PC-9 (cell line): ENCODE results near the gene RUNX1.

Source experiments
- EZH2 ChIP-seq: fragments of 200-600 bp; sonication (generic); IDR thresholded peaks from 2 replicates; pipeline ENCODE4 v1.8.0; 2017; ENCODE audit warnings: antibody characterized with exemption, low read depth
- TF ChIP-seq, protein P1 (sequence below): fragments of 200-600 bp; sonication (generic); conservative IDR thresholded peaks from 2 replicates; pipeline ENCODE4 v1.6.1; 2017; ENCODE audit warnings: mixed run types, antibody characterized with exemption, mild to moderate bottlenecking, moderate library complexity

DNA sequence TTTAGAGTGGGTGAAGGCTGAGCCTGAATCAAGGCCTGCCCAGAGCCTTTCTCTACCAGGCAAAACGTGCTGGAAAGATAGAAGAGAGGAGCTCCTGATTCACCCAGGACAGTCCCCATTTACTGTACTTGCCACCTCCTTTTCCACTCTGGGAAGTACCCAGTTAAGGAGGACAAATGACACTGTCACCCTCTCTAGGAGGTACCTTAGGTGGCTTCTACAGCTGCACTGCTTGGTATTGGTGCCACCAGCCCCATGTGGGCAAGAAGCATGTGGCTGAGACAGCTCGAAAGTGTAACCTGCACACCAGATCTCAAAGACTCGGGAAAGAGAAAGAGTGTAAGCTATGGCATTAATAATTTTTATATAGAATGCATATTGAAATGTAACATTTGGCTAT, 42.3 kb downstream of the RUNX1 start:
- TF ChIP-seq, protein P1, sequence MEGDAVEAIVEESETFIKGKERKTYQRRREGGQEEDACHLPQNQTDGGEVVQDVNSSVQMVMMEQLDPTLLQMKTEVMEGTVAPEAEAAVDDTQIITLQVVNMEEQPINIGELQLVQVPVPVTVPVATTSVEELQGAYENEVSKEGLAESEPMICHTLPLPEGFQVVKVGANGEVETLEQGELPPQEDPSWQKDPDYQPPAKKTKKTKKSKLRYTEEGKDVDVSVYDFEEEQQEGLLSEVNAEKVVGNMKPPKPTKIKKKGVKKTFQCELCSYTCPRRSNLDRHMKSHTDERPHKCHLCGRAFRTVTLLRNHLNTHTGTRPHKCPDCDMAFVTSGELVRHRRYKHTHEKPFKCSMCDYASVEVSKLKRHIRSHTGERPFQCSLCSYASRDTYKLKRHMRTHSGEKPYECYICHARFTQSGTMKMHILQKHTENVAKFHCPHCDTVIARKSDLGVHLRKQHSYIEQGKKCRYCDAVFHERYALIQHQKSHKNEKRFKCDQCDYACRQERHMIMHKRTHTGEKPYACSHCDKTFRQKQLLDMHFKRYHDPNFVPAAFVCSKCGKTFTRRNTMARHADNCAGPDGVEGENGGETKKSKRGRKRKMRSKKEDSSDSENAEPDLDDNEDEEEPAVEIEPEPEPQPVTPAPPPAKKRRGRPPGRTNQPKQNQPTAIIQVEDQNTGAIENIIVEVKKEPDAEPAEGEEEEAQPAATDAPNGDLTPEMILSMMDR = no peak
- no peak for TF ChIP-seq EZH2
